ENCODE data around the gene C17orf67. TPM values are rescaled to one million over a fixed set of nuclear protein-coding genes. Genes with fewer than 3 reads are reported as not detected.
A peak's percentile ranks its signal among the peaks of the same experiment; 100 is the strongest.

The C17orf67 gene
- polyA plus RNA-seq, 1 donor, result 1.0 TPM

- Histone ChIP-seq H3K9me3 (ENCODE audit: control insufficient read depth, low read depth, low read length) (no peaks in the 10 kb centered on the region), H3K36me3 (ENCODE audit: control insufficient read depth, insufficient read depth, low read length) (peaks cover 3% of the 10 kb centered on the region), H3K4me1 (ENCODE audit: control insufficient read depth, insufficient read depth, low read length) (peaks cover 4% of the 10 kb centered on the region), H3K27me3 (ENCODE audit: control insufficient read depth, insufficient read depth, low read length) (no peaks in the 10 kb centered on the region), H3K27ac (ENCODE audit: low read length) (no peak overlapping the region), H3K4me3 (ENCODE audit: low read length) (no peak overlapping the region)
- WGBS (ENCODE audit: insufficient coverage, low lambda C conversion rate), result 71% methylated on average over 1 of the region's 5 CpGs
- no peak for DNase-seq
These were observed 32.4 kb upstream of the C17orf67 start for GRCh38 chr17:56866076-56866475.

- Histone ChIP-seq H3K4me1 (ENCODE audit: control insufficient read depth, insufficient read depth, low read length) (peaks cover 4% of the 10 kb centered on the region), H3K9me3 (ENCODE audit: control insufficient read depth, low read depth, low read length) (no peaks in the 10 kb centered on the region), H3K36me3 (ENCODE audit: control insufficient read depth, insufficient read depth, low read length) (peaks cover 3% of the 10 kb centered on the region), H3K27me3 (ENCODE audit: control insufficient read depth, insufficient read depth, low read length) (no peaks in the 10 kb centered on the region), H3K27ac (ENCODE audit: low read length) (no peak overlapping the region), H3K4me3 (ENCODE audit: low read length) (no peak overlapping the region)
- DNase-seq, result no peak
- WGBS (ENCODE audit: insufficient coverage, low lambda C conversion rate), result no CpG with 5 or more reads among the region's 3 CpGs
These were observed 30.3 kb upstream of the C17orf67 start for GRCh38 chr17:56863974-56864373.

GRCh38 chr17:56861899-56862298 is 28.2 kb upstream of the C17orf67 start:
- H3K27me3 ChIP-seq (ENCODE audit: control insufficient read depth, insufficient read depth, low read length), result no peaks in the 10 kb centered on the region
- H3K4me1 ChIP-seq (ENCODE audit: control insufficient read depth, insufficient read depth, low read length), result no peaks in the 10 kb centered on the region
- peaks cover 3% of the 10 kb centered on the region for H3K36me3 ChIP-seq (ENCODE audit: control insufficient read depth, insufficient read depth, low read length)
- no CpG with 5 or more reads among the region's 3 CpGs for WGBS (ENCODE audit: insufficient coverage, low lambda C conversion rate)
- no peak overlapping the region for H3K4me3 ChIP-seq (ENCODE audit: low read length)
- H3K9me3 ChIP-seq (ENCODE audit: control insufficient read depth, low read depth, low read length), result no peaks in the 10 kb centered on the region
- no peak for DNase-seq
- H3K27ac ChIP-seq (ENCODE audit: low read length), result no peak overlapping the region

DNA sequence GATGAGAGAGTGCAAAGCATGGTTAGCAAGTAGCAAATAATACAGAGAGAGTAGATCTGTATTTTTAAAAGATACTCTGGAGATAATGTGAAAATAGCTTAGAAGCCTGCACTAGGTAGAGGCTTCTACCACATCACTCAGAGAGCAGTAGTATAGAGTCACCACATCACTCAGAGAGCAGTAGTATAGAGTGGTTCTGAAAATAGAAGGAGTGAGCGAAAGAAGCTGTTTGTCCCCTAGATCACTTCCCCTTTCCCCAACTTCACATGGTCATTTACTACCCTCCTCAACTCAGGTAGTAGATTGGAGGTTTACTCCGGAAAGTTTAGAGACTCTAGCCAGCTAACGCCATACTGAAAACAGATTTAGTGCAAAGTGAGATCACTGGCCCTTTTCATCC is 17.3 kb upstream of the C17orf67 start:
- H3K36me3 ChIP-seq (ENCODE audit: control insufficient read depth, insufficient read depth, low read length), result no peaks in the 10 kb centered on the region
- no peaks in the 10 kb centered on the region for H3K27me3 ChIP-seq (ENCODE audit: control insufficient read depth, insufficient read depth, low read length)
- no peak for DNase-seq
- H3K9me3 ChIP-seq (ENCODE audit: control insufficient read depth, low read depth, low read length), result no peaks in the 10 kb centered on the region
- no CpG with 5 or more reads among the region's 3 CpGs for WGBS (ENCODE audit: insufficient coverage, low lambda C conversion rate)
- no peak overlapping the region for H3K27ac ChIP-seq (ENCODE audit: low read length)
- H3K4me1 ChIP-seq (ENCODE audit: control insufficient read depth, insufficient read depth, low read length), result no peaks in the 10 kb centered on the region
- no peak overlapping the region for H3K4me3 ChIP-seq (ENCODE audit: low read length)

DNA sequence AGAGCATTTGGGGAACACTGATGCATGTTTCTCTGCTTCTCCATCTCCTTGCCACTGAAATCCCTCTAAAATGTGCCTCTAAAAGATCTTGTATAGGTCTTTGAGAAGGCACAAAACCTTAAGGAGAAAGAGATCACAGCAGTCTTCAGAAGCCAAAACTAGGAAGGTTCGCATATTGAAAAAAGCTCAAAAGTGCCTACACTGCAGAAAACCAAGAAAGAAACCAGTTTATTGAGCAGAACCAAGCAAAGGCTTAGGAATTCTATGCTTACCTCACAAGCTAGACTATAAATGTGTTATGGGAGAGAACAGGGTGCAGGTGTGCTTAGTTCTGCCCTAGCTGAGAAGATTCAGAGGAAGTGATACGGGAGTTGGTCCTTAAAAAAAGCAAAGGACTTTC is 16.9 kb upstream of the C17orf67 start:
- H3K4me3 ChIP-seq (ENCODE audit: low read length), result no peak overlapping the region
- 86% methylated on average over 2 of the region's 2 CpGs for WGBS (ENCODE audit: insufficient coverage, low lambda C conversion rate)
- no peaks in the 10 kb centered on the region for H3K36me3 ChIP-seq (ENCODE audit: control insufficient read depth, insufficient read depth, low read length)
- no peaks in the 10 kb centered on the region for H3K4me1 ChIP-seq (ENCODE audit: control insufficient read depth, insufficient read depth, low read length)
- H3K27me3 ChIP-seq (ENCODE audit: control insufficient read depth, insufficient read depth, low read length), result no peaks in the 10 kb centered on the region
- H3K9me3 ChIP-seq (ENCODE audit: control insufficient read depth, low read depth, low read length), result no peaks in the 10 kb centered on the region
- no peak overlapping the region for H3K27ac ChIP-seq (ENCODE audit: low read length)
- DNase-seq, result no peak

- Histone ChIP-seq H3K4me3 (ENCODE audit: low read length) (no peak overlapping the region), H3K36me3 (ENCODE audit: control insufficient read depth, insufficient read depth, low read length) (no peaks in the 10 kb centered on the region), H3K27ac (ENCODE audit: low read length) (no peak overlapping the region), H3K9me3 (ENCODE audit: control insufficient read depth, low read depth, low read length) (no peaks in the 10 kb centered on the region), H3K27me3 (ENCODE audit: control insufficient read depth, insufficient read depth, low read length) (no peaks in the 10 kb centered on the region), H3K4me1 (ENCODE audit: control insufficient read depth, insufficient read depth, low read length) (no peaks in the 10 kb centered on the region)
- 0% methylated on average over 2 of the region's 3 CpGs for WGBS (ENCODE audit: insufficient coverage, low lambda C conversion rate)
- DNase-seq, result no peak
These were observed 15.4 kb upstream of the C17orf67 start for GRCh38 chr17:56849131-56849530.

GRCh38 chr17:56847106-56847505 is 13.4 kb upstream of the C17orf67 start:
- no peaks in the 10 kb centered on the region for H3K36me3 ChIP-seq (ENCODE audit: control insufficient read depth, insufficient read depth, low read length)
- H3K4me3 ChIP-seq (ENCODE audit: low read length), result no peak overlapping the region
- H3K4me1 ChIP-seq (ENCODE audit: control insufficient read depth, insufficient read depth, low read length), result no peaks in the 10 kb centered on the region
- 100% methylated on average over 2 of the region's 4 CpGs for WGBS (ENCODE audit: insufficient coverage, low lambda C conversion rate)
- no peak for DNase-seq
- H3K27me3 ChIP-seq (ENCODE audit: control insufficient read depth, insufficient read depth, low read length), result no peaks in the 10 kb centered on the region
- no peaks in the 10 kb centered on the region for H3K9me3 ChIP-seq (ENCODE audit: control insufficient read depth, low read depth, low read length)
- H3K27ac ChIP-seq (ENCODE audit: low read length), result no peak overlapping the region

DNA sequence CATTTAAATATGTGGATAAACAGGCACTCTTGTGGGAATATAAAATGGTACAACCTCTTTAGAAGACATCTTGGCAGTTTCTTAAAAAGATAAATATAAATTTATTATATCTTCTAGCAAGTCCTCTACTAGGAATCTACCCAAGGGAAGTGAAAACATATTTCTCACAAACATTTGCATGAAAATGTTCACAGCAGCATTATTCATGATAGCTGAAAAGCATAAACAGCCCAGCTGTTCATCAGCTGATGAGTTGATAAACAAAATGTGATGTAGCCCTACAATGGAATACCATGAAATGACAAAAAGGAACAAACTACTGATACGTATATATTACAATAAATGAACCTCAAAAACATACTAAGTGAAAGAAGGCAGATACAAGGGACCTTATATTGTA is 12.2 kb upstream of the C17orf67 start:
- no peak overlapping the region for H3K4me3 ChIP-seq (ENCODE audit: low read length)
- H3K36me3 ChIP-seq (ENCODE audit: control insufficient read depth, insufficient read depth, low read length), result no peaks in the 10 kb centered on the region

DNA sequence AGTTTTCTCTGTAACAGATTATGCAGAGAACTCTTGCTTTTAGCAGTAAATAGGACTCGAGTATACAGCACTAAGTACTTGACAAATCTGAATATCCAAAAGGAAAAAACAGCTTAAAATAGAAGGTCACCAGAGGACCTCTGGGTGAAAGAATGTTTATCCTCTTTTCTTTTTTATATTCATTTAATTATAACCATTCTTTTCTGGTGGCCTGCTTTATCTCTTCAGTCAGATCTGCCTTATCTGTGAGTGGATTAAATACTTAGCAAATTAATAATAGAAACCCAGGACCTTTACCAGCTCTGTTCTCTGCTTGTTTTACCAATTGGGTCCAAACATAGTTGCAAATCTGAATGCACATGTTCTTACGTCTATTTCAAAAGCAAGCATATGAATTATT is 8.9 kb upstream of the C17orf67 start:
- H3K9me3 ChIP-seq (ENCODE audit: control insufficient read depth, low read depth, low read length), result no peaks in the 10 kb centered on the region
- H3K4me1 ChIP-seq (ENCODE audit: control insufficient read depth, insufficient read depth, low read length), result no peaks in the 10 kb centered on the region
- 78% methylated on average over 1 of the region's 2 CpGs for WGBS (ENCODE audit: insufficient coverage, low lambda C conversion rate)
- no peak overlapping the region for H3K27ac ChIP-seq (ENCODE audit: low read length)
- no peak for DNase-seq
- H3K27me3 ChIP-seq (ENCODE audit: control insufficient read depth, insufficient read depth, low read length), result no peaks in the 10 kb centered on the region
- no peak overlapping the region for H3K4me3 ChIP-seq (ENCODE audit: low read length)
- no peaks in the 10 kb centered on the region for H3K36me3 ChIP-seq (ENCODE audit: control insufficient read depth, insufficient read depth, low read length)

More for the DNA sequence above, 12.2 kb upstream of the C17orf67 start:
- no peaks in the 10 kb centered on the region for H3K9me3 ChIP-seq (ENCODE audit: control insufficient read depth, low read depth, low read length)
- no peak for DNase-seq
- H3K27me3 ChIP-seq (ENCODE audit: control insufficient read depth, insufficient read depth, low read length), result no peaks in the 10 kb centered on the region
- no peak overlapping the region for H3K27ac ChIP-seq (ENCODE audit: low read length)
- no peaks in the 10 kb centered on the region for H3K4me1 ChIP-seq (ENCODE audit: control insufficient read depth, insufficient read depth, low read length)
- no CpG with 5 or more reads among the region's 1 CpG for WGBS (ENCODE audit: insufficient coverage, low lambda C conversion rate)

DNA sequence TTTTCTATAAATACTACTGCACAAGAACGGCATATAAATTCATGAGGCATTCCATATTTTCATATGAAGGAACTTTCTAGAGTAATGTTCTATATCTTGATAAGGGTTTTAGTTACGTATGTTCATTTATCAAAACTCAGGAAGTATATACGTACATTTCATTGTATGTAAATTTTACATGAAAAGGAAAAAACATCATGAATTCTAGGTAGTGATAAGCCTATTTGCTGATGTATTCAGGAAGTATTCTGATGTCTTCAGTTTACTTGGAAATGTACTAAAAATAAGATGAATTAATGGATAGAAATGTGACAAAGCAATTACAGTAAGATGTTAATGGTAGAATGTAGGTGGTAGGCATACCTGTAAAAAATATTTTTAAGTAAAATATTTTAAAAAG is 5.0 kb upstream of the C17orf67 start:
- Histone ChIP-seq H3K4me1 (ENCODE audit: control insufficient read depth, insufficient read depth, low read length) (peaks cover 7% of the 10 kb centered on the region), H3K27ac (ENCODE audit: low read length) (no peak overlapping the region)

GRCh38 chr17:56835264-56835585 is 1.5 kb upstream of the C17orf67 start:
- H3K36me3 ChIP-seq (ENCODE audit: control insufficient read depth, insufficient read depth, low read length), result no peaks in the 10 kb centered on the region
- peaks cover 15% of the 10 kb centered on the region for H3K4me1 ChIP-seq (ENCODE audit: control insufficient read depth, insufficient read depth, low read length)
- H3K27ac ChIP-seq (ENCODE audit: low read length), result no peak overlapping the region
- H3K4me3 ChIP-seq (ENCODE audit: low read length), result peak overlapping the region; percentile 57
- WGBS (ENCODE audit: insufficient coverage, low lambda C conversion rate), result 64% methylated on average over 2 of the region's 7 CpGs
- no peaks in the 10 kb centered on the region for H3K27me3 ChIP-seq (ENCODE audit: control insufficient read depth, insufficient read depth, low read length)
- no peak for DNase-seq
- no peaks in the 10 kb centered on the region for H3K9me3 ChIP-seq (ENCODE audit: control insufficient read depth, low read depth, low read length)

More for the DNA sequence above, 5.0 kb upstream of the C17orf67 start:
- Histone ChIP-seq H3K4me3 (ENCODE audit: low read length) (no peak overlapping the region), H3K36me3 (ENCODE audit: control insufficient read depth, insufficient read depth, low read length) (no peaks in the 10 kb centered on the region), H3K27me3 (ENCODE audit: control insufficient read depth, insufficient read depth, low read length) (no peaks in the 10 kb centered on the region), H3K9me3 (ENCODE audit: control insufficient read depth, low read depth, low read length) (no peaks in the 10 kb centered on the region)
- no peak for DNase-seq
- 100% methylated on average over 3 of the region's 3 CpGs for WGBS (ENCODE audit: insufficient coverage, low lambda C conversion rate)
